Ovary (tissue), 9 donors: ENCODE measurements around the gene PARP14. TPM values are rescaled to one million over a fixed set of nuclear protein-coding genes. Genes with fewer than 3 reads are reported as not detected.

Experiments used
- DNase-seq, 5 donors: peaks; one replicate each; pipeline ENCODE4 v3.0.0-alpha.2; 2019 to 2020
- H3K27ac ChIP-seq, 2 donors: fragments of 200-600 bp; one replicate each; pipeline versions ENCODE4 v1.5.1 to v1.8.0; 2019 to 2022
- H3K27me3 ChIP-seq: fragments of 200-600 bp; one replicate; pipeline ENCODE4 v1.8.0; 2022
- H3K36me3 ChIP-seq: fragments of 200-600 bp; sonication (generic); one replicate; pipeline ENCODE4 v1.5.1; 2019
- H3K4me1 ChIP-seq: one replicate; pipeline ENCODE4 v1.8.1; 2013; ENCODE audit warnings: mild to moderate bottlenecking, moderate library complexity; ENCODE audit not compliant: insufficient read depth
- H3K4me3 ChIP-seq: fragments of 200-600 bp; sonication (generic); one replicate; pipeline ENCODE4 v1.5.1; 2017
- H3K9me3 ChIP-seq, 2 donors: fragments of 200-600 bp in 1 of 2; sonication (generic) in 1 of 2; one replicate each; pipeline versions ENCODE4 v1.5.1 to v1.8.1; 2013 to 2019; ENCODE audit warnings: mild to moderate bottlenecking in 1 of 2, moderate library complexity in 1 of 2
- EP300 ChIP-seq: sonication (generic); formaldehyde crosslinking; IDR thresholded peaks from one replicate; pipeline ENCODE4 v1.6.1; 2017; ENCODE audit warnings: antibody characterized with exemption
- POLR2A ChIP-seq: fragments of 450-650 bp; IDR thresholded peaks from one replicate; pipeline ENCODE4 v1.6.1; 2017; ENCODE audit warnings: antibody characterized with exemption, mild to moderate bottlenecking, moderate library complexity
- WGBS, 3 donors: extraction: QIAGEN DNeasy Blood & Tissue Kit in 1 of 3; methylation state at CpG; one replicate each; pipeline versions ENCODE4 v1.1.5 to v1.1.7; 2013 to 2017; 5-methylcytosine and 5-hydroxymethylcytosine counted together
- intact Hi-C, 4 donors: fragments of 100-400 bp; cut with DNase I; formaldehyde crosslinking; loops; one replicate each; pipeline versions ENCODE4 v1.11.0 to v1.15.1; 2022 to 2023
- polyA plus RNA-seq, 2 donors: library from polyadenylated mRNA; stranded (reverse); fragments of 200-250 nt in 1 of 2; fragments of 350-450 nt in 1 of 2; fragmentation: Illumina TruSeq in 1 of 2; extraction: RNeasy Lipid Tissue Mini Kit (QIAGEN cat#74804) in 1 of 2; gene quantifications; one replicate each; pipeline ENCODE4 v1.2.3, GENCODE V29; 2013 to 2014
- total RNA-seq, 7 donors: library from RNA; depleted of rRNA in 2 of 7; stranded (reverse); fragments of >200 nt in 2 of 7; fragmentation: NEBNext Ultra II Directional in 3 of 7; extraction: Animal tissue kit (Norgen Biotek cat#: 25700) in 3 of 7; gene quantifications; one replicate each; pipeline versions ENCODE4 v1.1.0 to v1.2.4, GENCODE V29; 2016 to 2023
- TF ChIP-seq, protein P1 (sequence below), 3 donors: fragments of 450-650 bp in 2 of 3; fragments of 200-600 bp in 1 of 3; IDR thresholded peaks; one replicate each; pipeline versions ENCODE4 v1.5.1 to v1.8.0; 2016 to 2022; ENCODE audit warnings: antibody characterized with exemption in 3 of 3, mild to moderate bottlenecking in 1 of 3
- donor health status: DM: no; HTN: no; CAD: no; lungs with moderate emphysema.
- donor health status: DM: no; HTN: no; CAD: no.
- donor health status: Bipolar disorder and iron deficiency.
- donor health status: DM: yes; HTN: yes; CAD: no.
- donor health status: DM: no; HTN: no; CAD: no.
- donor health status: DM: yes; HTN: yes; CAD: no.

The PARP14 gene
- total and polyA plus RNA-seq, 9 donors: 9.3 to 41.3 (median 27.5) TPM

- Histone ChIP-seq H3K4me1 (no peaks in the 10 kb centered on the region), H3K27ac (no peak overlapping the region), H3K4me3 (no peak overlapping the region), H3K9me3 (no peaks in the 10 kb centered on the region), H3K27me3 (no peaks in the 10 kb centered on the region), H3K36me3 (no peaks in the 10 kb centered on the region)
- WGBS, 3 donors: 93 to 96% (median 93%) methylated on average over 4 of the region's 4 CpGs
- DNase-seq: no peak
- intact Hi-C loops: no loop called here
- TF ChIP-seq POLR2A (no peak), EP300 (no peak)
- TF ChIP-seq, protein P1, sequence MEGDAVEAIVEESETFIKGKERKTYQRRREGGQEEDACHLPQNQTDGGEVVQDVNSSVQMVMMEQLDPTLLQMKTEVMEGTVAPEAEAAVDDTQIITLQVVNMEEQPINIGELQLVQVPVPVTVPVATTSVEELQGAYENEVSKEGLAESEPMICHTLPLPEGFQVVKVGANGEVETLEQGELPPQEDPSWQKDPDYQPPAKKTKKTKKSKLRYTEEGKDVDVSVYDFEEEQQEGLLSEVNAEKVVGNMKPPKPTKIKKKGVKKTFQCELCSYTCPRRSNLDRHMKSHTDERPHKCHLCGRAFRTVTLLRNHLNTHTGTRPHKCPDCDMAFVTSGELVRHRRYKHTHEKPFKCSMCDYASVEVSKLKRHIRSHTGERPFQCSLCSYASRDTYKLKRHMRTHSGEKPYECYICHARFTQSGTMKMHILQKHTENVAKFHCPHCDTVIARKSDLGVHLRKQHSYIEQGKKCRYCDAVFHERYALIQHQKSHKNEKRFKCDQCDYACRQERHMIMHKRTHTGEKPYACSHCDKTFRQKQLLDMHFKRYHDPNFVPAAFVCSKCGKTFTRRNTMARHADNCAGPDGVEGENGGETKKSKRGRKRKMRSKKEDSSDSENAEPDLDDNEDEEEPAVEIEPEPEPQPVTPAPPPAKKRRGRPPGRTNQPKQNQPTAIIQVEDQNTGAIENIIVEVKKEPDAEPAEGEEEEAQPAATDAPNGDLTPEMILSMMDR (IDR thresholded peaks at IDR 0.05): no peak
Observed at GRCh38 chr3:122716667-122717066, 36.0 kb downstream of the PARP14 start.

GRCh38 chr3:122719273-122719921 lies 38.8 kb downstream of the PARP14 start:
- no peaks in the 10 kb centered on the region for H3K4me1 ChIP-seq
- no peak overlapping the region for H3K27ac ChIP-seq
- H3K36me3 ChIP-seq: no peaks in the 10 kb centered on the region
- no peak for DNase-seq
- TF ChIP-seq, protein P1 (IDR thresholded peaks at IDR 0.05): no peak
- no peak for TF ChIP-seq POLR2A
- TF ChIP-seq EP300: no peak
- H3K27me3 ChIP-seq: no peaks in the 10 kb centered on the region
- intact Hi-C loops: no loop called here
- no peaks in the 10 kb centered on the region for H3K9me3 ChIP-seq
- H3K4me3 ChIP-seq: no peak overlapping the region
- WGBS, 3 donors: 78 to 81% (median 81%) methylated on average over 3 of the region's 3 CpGs

DNA sequence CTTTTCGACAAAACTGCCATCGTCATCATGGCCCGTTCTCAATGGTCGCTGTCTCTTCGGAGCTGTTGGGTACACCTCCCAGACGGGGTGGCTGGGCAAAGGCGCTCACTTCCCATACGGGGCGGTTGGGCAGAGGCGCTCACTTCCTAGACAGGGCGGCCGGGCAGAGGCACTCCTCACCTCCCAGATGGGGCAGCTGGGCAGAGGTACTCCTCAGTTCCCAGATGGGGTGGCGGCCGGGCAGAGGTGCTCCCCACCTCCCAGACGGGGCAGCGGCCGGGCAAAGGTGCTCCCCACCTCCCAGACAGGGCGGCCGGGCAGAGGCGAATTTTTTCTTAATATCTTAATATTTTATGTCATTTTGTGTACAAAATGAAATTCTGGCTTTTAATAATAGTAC lies 44.5 kb downstream of the PARP14 start:
- no peaks in the 10 kb centered on the region for H3K4me1 ChIP-seq
- 97 to 98% (median 97%) methylated on average over 20 of the region's 20 CpGs for WGBS, 3 donors
- DNase-seq: no peak
- intact Hi-C loops: no loop called here
- no peak overlapping the region for H3K27ac ChIP-seq
- TF ChIP-seq POLR2A: no peak
- TF ChIP-seq, protein P1 (IDR thresholded peaks at IDR 0.05): no peak
- H3K36me3 ChIP-seq: no peaks in the 10 kb centered on the region
- no peaks in the 10 kb centered on the region for H3K9me3 ChIP-seq
- H3K27me3 ChIP-seq: no peaks in the 10 kb centered on the region
- H3K4me3 ChIP-seq: no peak overlapping the region

DNA sequence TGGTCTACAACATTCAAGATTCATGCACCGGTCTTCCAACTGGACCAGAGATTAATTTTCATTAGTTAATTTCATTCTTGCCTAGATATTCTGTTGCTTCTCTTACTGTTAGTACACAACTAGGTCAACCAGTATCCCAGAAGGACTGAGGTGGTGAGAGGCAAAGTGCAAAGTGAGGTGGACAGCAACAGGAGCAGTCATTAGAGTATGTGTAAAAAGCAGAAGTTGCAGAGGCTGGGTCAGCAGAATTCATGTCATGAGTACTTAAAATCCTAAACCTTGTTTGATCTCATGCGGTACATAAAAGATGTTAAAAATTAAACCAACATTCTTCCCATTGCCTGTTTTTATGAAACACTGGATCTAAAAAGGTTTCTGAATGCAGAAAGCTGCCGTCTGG lies 46.7 kb downstream of the PARP14 start:
- Histone ChIP-seq H3K27ac (no peak overlapping the region), H3K4me3 (no peak overlapping the region), H3K4me1 (no peaks in the 10 kb centered on the region), H3K36me3 (no peaks in the 10 kb centered on the region), H3K27me3 (no peaks in the 10 kb centered on the region), H3K9me3 (no peaks in the 10 kb centered on the region)
- TF ChIP-seq, protein P1 (IDR thresholded peaks at IDR 0.05): no peak
- TF ChIP-seq EP300 (no peak), POLR2A (no peak)
- no peak for DNase-seq
- 93 to 98% (median 94%) methylated on average over 3 of the region's 3 CpGs for WGBS, 3 donors
- intact Hi-C loops: no loop called here
